Activated CD8-positive, alpha-beta T cell treated with anti-CD3 and anti-CD28 coated beads for 36 hours (primary cell): ENCODE results near the gene CTNNA3. TPM values are rescaled to one million over a fixed set of nuclear protein-coding genes. Genes with fewer than 3 reads are reported as not detected.

Source experiments
- ATAC-seq: fragments of 200-7000 bp; cut with Tn5 transposase; one replicate; pipeline ENCODE4 v1.10.0; 2021; ENCODE audit warnings: mild to moderate bottlenecking, moderate library complexity
- CTCF ChIA-PET: fragments of 350-600 bp; sonication (Branson Sonifier 250); formaldehyde crosslinking; loops from one replicate; lab custom pipeline; 2021; ENCODE audit warnings: antibody characterized with exemption; lab: Charles Lee
- POLR2A ChIA-PET: fragments of 350-600 bp; sonication (Branson Sonifier 250); formaldehyde crosslinking; loops from one replicate; lab custom pipeline; 2021; ENCODE audit warnings: antibody characterized with exemption; lab: Charles Lee
- DNase-seq: peaks from one replicate; pipeline ENCODE4 v3.0.0-alpha.2; 2020
- H3K27ac Mint-ChIP-seq: one replicate; pipeline ENCODE4 v1.8.0; 2021; ENCODE audit warnings: mild to moderate bottlenecking, mixed read lengths
- H3K27me3 Mint-ChIP-seq: one replicate; pipeline ENCODE4 v1.8.0; 2021; ENCODE audit warnings: mixed read lengths
- H3K36me3 Mint-ChIP-seq: one replicate; pipeline ENCODE4 v1.8.0; 2021; ENCODE audit warnings: low read depth, mixed read lengths
- H3K4me1 Mint-ChIP-seq: one replicate; pipeline ENCODE4 v1.8.0; 2021; ENCODE audit warnings: low read depth, mixed read lengths
- H3K4me3 Mint-ChIP-seq: one replicate; pipeline ENCODE4 v1.8.0; 2021; ENCODE audit warnings: mild to moderate bottlenecking, moderate library complexity, mixed read lengths
- H3K9me3 Mint-ChIP-seq: one replicate; pipeline ENCODE4 v1.8.0; 2021; ENCODE audit warnings: mixed read lengths
- intact Hi-C: fragments of 100-400 bp; cut with micrococcal nuclease; formaldehyde crosslinking; loops from one replicate; pipeline ENCODE4 v1.10.0; 2022
- total RNA-seq, 2 experiments: library from RNA; stranded (reverse); gene quantifications; one replicate each; pipeline ENCODE4 v1.2.3, GENCODE V29; 2021
- TF ChIP-seq, protein P1 (sequence below): fragments of 200-600 bp; IDR thresholded peaks from one replicate; pipeline ENCODE4 v1.8.0; 2022; ENCODE audit warnings: antibody characterized with exemption, mild to moderate bottlenecking

CTNNA3 gene
- total RNA-seq, 2 experiments from 2014 or later, result not detected

DNA sequence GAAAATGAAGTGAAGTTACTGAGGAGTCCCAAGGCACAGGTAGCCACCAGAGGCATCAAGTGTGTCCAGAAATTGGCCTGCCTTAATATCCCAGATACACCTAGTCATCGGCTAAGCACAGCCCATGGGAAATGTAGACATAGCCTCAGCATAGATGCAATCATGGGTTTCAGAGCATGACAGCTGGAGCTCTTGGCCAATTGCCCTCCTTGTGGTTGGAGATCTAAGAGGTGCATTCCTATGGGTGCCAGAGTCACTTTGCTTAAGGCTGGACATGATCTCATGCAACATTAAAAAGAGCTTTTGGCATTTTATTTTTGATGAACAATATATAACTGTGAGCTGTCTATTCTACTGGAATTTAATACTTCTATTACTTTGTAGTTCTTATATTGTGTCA, 1528.2 kb downstream of the CTNNA3 start:
- no peak for DNase-seq
- ATAC-seq, result no peak
- Mint-ChIP-seq H3K9me3 (no peaks in the 10 kb centered on the region), H3K4me1 (no peaks in the 10 kb centered on the region), H3K27me3 (peaks cover 2% of the 10 kb centered on the region), H3K36me3 (no peaks in the 10 kb centered on the region), H3K27ac (no peak overlapping the region), H3K4me3 (no peak overlapping the region)
- TF ChIP-seq, protein P1, sequence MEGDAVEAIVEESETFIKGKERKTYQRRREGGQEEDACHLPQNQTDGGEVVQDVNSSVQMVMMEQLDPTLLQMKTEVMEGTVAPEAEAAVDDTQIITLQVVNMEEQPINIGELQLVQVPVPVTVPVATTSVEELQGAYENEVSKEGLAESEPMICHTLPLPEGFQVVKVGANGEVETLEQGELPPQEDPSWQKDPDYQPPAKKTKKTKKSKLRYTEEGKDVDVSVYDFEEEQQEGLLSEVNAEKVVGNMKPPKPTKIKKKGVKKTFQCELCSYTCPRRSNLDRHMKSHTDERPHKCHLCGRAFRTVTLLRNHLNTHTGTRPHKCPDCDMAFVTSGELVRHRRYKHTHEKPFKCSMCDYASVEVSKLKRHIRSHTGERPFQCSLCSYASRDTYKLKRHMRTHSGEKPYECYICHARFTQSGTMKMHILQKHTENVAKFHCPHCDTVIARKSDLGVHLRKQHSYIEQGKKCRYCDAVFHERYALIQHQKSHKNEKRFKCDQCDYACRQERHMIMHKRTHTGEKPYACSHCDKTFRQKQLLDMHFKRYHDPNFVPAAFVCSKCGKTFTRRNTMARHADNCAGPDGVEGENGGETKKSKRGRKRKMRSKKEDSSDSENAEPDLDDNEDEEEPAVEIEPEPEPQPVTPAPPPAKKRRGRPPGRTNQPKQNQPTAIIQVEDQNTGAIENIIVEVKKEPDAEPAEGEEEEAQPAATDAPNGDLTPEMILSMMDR, result no peak
- intact Hi-C loops, result no loop called here
- POLR2A ChIA-PET, result no interaction called here
- CTCF ChIA-PET, result interaction anchor here (1.7 kb wide), 1 partner anchor 12 kb away, joined by 6 read pairs; no protein-coding TSS in a partner anchor

DNA sequence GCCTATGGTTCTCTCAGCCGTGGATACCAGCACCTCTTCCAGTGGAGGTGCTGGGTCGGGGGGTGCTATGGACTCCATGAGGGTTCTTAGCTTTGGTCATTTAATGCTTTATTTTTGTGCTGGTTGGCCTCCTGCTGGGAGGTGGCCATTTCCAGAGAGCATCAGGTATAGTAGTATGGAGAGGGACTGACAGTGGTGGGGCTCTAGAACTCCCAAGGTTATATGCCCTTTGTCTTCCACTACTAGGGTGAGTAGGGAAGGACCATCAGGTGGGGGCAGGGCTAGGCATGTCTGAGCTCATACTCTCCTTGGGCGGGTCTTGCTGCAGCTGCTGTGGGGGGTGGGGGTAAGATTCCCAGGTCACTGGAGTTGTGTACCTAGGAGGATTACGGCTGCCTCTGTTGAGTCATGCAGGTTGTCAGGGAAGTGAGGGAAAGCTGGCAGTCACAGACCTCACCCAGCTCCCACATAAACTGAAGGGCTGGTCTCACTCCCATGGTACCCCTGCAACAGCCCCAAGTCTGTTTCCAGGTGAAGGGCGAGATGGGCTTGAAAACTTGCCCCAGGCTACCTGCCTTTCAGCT, 1533.3 kb downstream of the CTNNA3 start:
- Mint-ChIP-seq H3K4me3 (no peak overlapping the region), H3K9me3 (peaks cover 2% of the 10 kb centered on the region), H3K27ac (no peak overlapping the region), H3K36me3 (no peaks in the 10 kb centered on the region), H3K4me1 (no peaks in the 10 kb centered on the region), H3K27me3 (no peaks in the 10 kb centered on the region)
- intact Hi-C loops, result no loop called here
- POLR2A ChIA-PET, result no interaction called here
- no peak for DNase-seq
- TF ChIP-seq, protein P1, result no peak
- no peak for ATAC-seq
- CTCF ChIA-PET, result no interaction called here

DNA sequence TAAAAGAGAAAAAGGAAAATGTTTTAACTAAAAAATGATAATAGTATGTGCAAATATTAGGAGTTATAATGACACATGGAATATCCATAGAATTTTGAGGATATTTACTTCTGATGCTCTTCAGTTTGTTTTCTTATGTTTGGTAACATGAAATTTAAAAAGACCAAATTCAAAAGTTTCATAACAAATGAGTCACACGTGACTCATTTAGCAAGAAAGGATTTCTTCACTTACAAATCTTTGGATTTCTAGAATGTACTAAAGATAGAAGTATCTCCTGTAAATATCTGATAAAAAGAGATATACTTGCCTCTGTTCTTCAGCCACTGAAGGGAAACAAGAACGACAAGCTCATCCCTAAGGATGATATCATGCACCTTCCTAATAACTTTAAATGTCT, 1544.6 kb downstream of the CTNNA3 start:
- ChIA-PET POLR2A (no interaction called here), CTCF (no interaction called here)
- intact Hi-C loops, result no loop called here
- H3K9me3 Mint-ChIP-seq, result no peaks in the 10 kb centered on the region
- H3K27me3 Mint-ChIP-seq, result no peaks in the 10 kb centered on the region
- TF ChIP-seq, protein P1, result no peak
- DNase-seq, result no peak
- no peak overlapping the region for H3K4me3 Mint-ChIP-seq
- no peaks in the 10 kb centered on the region for H3K36me3 Mint-ChIP-seq
- ATAC-seq, result no peak
- no peak overlapping the region for H3K27ac Mint-ChIP-seq
- no peaks in the 10 kb centered on the region for H3K4me1 Mint-ChIP-seq

DNA sequence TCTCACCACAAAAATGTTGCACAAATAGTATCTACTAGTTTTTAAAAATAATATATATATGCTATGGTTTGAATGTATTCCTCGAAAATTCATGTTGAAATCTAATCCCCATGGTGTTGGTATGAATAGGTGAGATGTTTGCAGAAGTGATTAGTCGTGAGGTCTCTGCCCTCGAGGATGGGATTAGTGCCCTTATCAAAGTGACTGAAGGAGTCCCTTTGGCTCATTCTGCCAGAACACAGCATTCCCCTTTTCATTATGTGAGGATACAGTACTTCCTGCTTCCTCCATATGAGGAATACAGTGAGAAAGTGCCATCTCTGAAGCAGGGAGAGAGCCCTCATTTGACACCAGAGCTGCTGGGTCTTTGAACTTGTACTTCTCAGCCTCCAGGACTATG, 1547.7 kb downstream of the CTNNA3 start:
- peaks cover 2% of the 10 kb centered on the region for H3K9me3 Mint-ChIP-seq
- intact Hi-C loops, result no loop called here
- no peaks in the 10 kb centered on the region for H3K27me3 Mint-ChIP-seq
- no peak overlapping the region for H3K27ac Mint-ChIP-seq
- ChIA-PET CTCF (no interaction called here), POLR2A (no interaction called here)
- no peak for DNase-seq
- H3K4me1 Mint-ChIP-seq, result no peaks in the 10 kb centered on the region
- no peak for ATAC-seq
- TF ChIP-seq, protein P1, result no peak
- no peak overlapping the region for H3K4me3 Mint-ChIP-seq
- H3K36me3 Mint-ChIP-seq, result no peaks in the 10 kb centered on the region

DNA sequence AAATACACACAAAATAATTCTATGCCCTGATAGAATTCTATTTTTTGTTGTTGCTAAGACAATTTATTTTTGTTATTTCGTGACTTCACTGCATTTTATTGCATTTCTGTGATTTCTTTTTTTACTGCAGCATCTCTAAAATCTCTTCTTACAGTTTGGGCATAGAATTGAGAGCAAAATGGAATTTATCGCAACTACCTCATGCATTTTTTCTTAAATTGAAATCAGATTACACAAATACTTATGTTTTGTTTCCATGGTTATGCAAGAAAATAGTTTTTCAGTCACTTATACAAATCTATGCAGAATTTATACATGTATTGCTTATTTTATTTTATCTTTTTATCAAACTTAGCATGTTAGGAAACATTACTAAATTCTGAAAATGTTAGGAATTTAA, 1552.0 kb downstream of the CTNNA3 start:
- no peak overlapping the region for H3K27ac Mint-ChIP-seq
- TF ChIP-seq, protein P1, result no peak
- intact Hi-C loops, result no loop called here

More for the DNA sequence above, 1552.0 kb downstream of the CTNNA3 start:
- Mint-ChIP-seq H3K4me3 (no peak overlapping the region), H3K4me1 (no peaks in the 10 kb centered on the region), H3K36me3 (no peaks in the 10 kb centered on the region), H3K9me3 (peaks cover 2% of the 10 kb centered on the region), H3K27me3 (no peaks in the 10 kb centered on the region)
- no peak for ATAC-seq
- POLR2A ChIA-PET, result no interaction called here
- DNase-seq, result no peak
- CTCF ChIA-PET, result no interaction called here
